Lung (tissue), 12 donors: ENCODE measurements around the gene ITIH3. TPM values are rescaled to one million over a fixed set of nuclear protein-coding genes. Genes with fewer than 3 reads are reported as not detected.

Source experiments
- ATAC-seq: fragments of 200-7000 bp; cut with Tn5 transposase; one replicate; pipeline ENCODE4 v1.9.1; 2020; ENCODE audit warnings: moderate number of reproducible peaks; ENCODE audit not compliant: insufficient read depth, low FRiP score
- DNase-seq, 3 donors: peaks; one replicate each; pipeline ENCODE4 v3.0.0-alpha.2; 2013 to 2017
- H3K27ac ChIP-seq, 2 donors: one replicate each; pipeline ENCODE4 v1.5.1; 2013; ENCODE audit warnings: mild to moderate bottlenecking in 2 of 2, moderate library complexity in 2 of 2, control low read depth in 1 of 2, inconsistent platforms in 1 of 2, low read depth in 1 of 2, low read length in 1 of 2
- H3K27me3 ChIP-seq, 3 donors: one replicate each; pipeline ENCODE4 v1.5.1; 2013; ENCODE audit warnings: low read length in 2 of 3; ENCODE audit not compliant: control insufficient read depth in 3 of 3, insufficient read depth in 3 of 3
- H3K36me3 ChIP-seq, 4 donors: one replicate each; pipeline ENCODE4 v1.5.1; 2013; ENCODE audit warnings: low read length in 4 of 4, mild to moderate bottlenecking in 1 of 4, moderate library complexity in 1 of 4; ENCODE audit not compliant: control insufficient read depth in 4 of 4, insufficient read depth in 4 of 4
- H3K4me1 ChIP-seq, 5 donors: one replicate each; pipeline ENCODE4 v1.5.1; 2013; ENCODE audit warnings: low read length in 5 of 5, mild to moderate bottlenecking in 2 of 5, moderate library complexity in 1 of 5; ENCODE audit not compliant: control insufficient read depth in 5 of 5, insufficient read depth in 5 of 5
- H3K4me3 ChIP-seq: one replicate; pipeline ENCODE4 v1.5.1; 2013; ENCODE audit warnings: mild to moderate bottlenecking, control low read depth, moderate library complexity
- H3K9ac ChIP-seq, 2 donors: one replicate each; pipeline ENCODE4 v1.5.1; 2013; ENCODE audit warnings: low read length in 2 of 2, control low read depth in 1 of 2; ENCODE audit not compliant: insufficient read depth in 1 of 2
- H3K9me3 ChIP-seq, 4 donors: one replicate each; pipeline ENCODE4 v1.5.1; 2013; ENCODE audit warnings: low read length in 3 of 4, mild to moderate bottlenecking in 1 of 4, moderate library complexity in 1 of 4; ENCODE audit not compliant: control insufficient read depth in 4 of 4, insufficient read depth in 3 of 4
- CTCF ChIP-seq: IDR thresholded peaks from 2 replicates; pipeline ENCODE4 v1.5.1; 2012; ENCODE audit warnings: mild to moderate bottlenecking; ENCODE audit errors: control extremely low read depth, extremely low read depth
- WGBS, 2 donors: extraction: QIAGEN DNeasy Blood & Tissue Kit; methylation state at CpG; one replicate each; pipeline ENCODE4 v1.1.7; 2013; 5-methylcytosine and 5-hydroxymethylcytosine counted together
- polyA plus RNA-seq, 2 donors: library from polyadenylated mRNA; stranded (reverse); fragments of 200-250 nt; gene quantifications; one replicate each; pipeline ENCODE4 v1.2.1, GENCODE V29; 2013
- total RNA-seq, 2 donors: library from RNA; depleted of rRNA in 1 of 2; stranded (reverse); fragments of >200 nt in 1 of 2; gene quantifications; one replicate each; pipeline ENCODE4 v1.2.1, GENCODE V29; 2014 to 2021
- donor health status: control.
- donor health status: control.
- donor health status: Bipolar disorder and iron deficiency.
- donor health status: healthy.
- donor health status: DM: yes; HTN: yes; CAD: no.

ITIH3 gene
- total and polyA plus RNA-seq, 4 donors, result 0.54 to 3.2 (median 1.7) TPM

DNA sequence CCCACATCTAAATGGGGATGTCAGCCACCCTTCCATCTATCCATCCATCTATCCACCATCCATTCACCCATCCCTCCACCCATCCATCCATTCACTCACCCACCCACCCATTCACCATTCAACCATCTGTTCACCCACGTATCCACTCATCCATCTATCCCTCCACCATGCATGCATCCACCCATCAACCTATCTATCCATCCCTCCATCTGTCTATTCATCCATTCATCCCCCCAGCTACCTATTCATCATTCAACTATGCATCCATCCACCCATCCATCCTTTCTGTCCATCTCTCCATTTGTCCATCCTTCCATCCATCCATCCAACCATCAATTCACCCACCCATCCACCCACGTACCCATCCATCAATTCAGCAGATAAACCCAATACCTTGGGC is 14.6 kb downstream of the ITIH3 start:
- H3K9me3 ChIP-seq, result no peaks in the 10 kb centered on the region
- H3K9ac ChIP-seq, result no peak overlapping the region
- ATAC-seq, result no peak
- H3K27ac ChIP-seq, result no peak overlapping the region
- H3K36me3 ChIP-seq, result no peaks in the 10 kb centered on the region
- DNase-seq, result no peak
- no peaks in the 10 kb centered on the region for H3K27me3 ChIP-seq
- no peak for TF ChIP-seq CTCF
- H3K4me3 ChIP-seq, result no peak overlapping the region
- H3K4me1 ChIP-seq, result no peaks in the 10 kb centered on the region
- WGBS, 2 donors, result 72 to 77% methylated on average over 2 of the region's 2 CpGs

GRCh38 chr3:52809662-52810377 is 15.2 kb downstream of the ITIH3 start:
- H3K27ac ChIP-seq, result no peak overlapping the region
- no peaks in the 10 kb centered on the region for H3K36me3 ChIP-seq
- no peaks in the 10 kb centered on the region for H3K4me1 ChIP-seq
- WGBS, 2 donors, result 46 to 54% methylated on average over 7 of the region's 7 CpGs
- H3K9ac ChIP-seq, result no peak overlapping the region
- no peak overlapping the region for H3K4me3 ChIP-seq
- no peaks in the 10 kb centered on the region for H3K27me3 ChIP-seq
- H3K9me3 ChIP-seq, result no peaks in the 10 kb centered on the region
- peak in 2 of 3 donors; percentile 21 to 34 for DNase-seq
- no peak for ATAC-seq
- TF ChIP-seq CTCF, result no peak

- Histone ChIP-seq H3K4me3 (no peak overlapping the region), H3K4me1 (no peaks in the 10 kb centered on the region), H3K27me3 (no peaks in the 10 kb centered on the region), H3K36me3 (no peaks in the 10 kb centered on the region), H3K27ac (no peak overlapping the region), H3K9ac (no peak overlapping the region), H3K9me3 (no peaks in the 10 kb centered on the region)
- TF ChIP-seq CTCF, result no peak
- ATAC-seq (no peak), DNase-seq (no peak)
- WGBS, 2 donors, result 91 to 92% methylated on average over 11 of the region's 11 CpGs
These were observed 16.3 kb downstream of the ITIH3 start for GRCh38 chr3:52810923-52811322.

- TF ChIP-seq CTCF, result no peak
- no peaks in the 10 kb centered on the region for H3K4me1 ChIP-seq
- H3K4me3 ChIP-seq, result no peak overlapping the region
- no peaks in the 10 kb centered on the region for H3K9me3 ChIP-seq
- no peak overlapping the region for H3K9ac ChIP-seq
- no peaks in the 10 kb centered on the region for H3K27me3 ChIP-seq
- DNase-seq, result no peak
- WGBS, 2 donors, result 84 to 87% methylated on average over 7 of the region's 7 CpGs
- ATAC-seq, result no peak
- no peaks in the 10 kb centered on the region for H3K36me3 ChIP-seq
- H3K27ac ChIP-seq, result no peak overlapping the region
These were observed 16.9 kb downstream of the ITIH3 start for GRCh38 chr3:52811452-52812011.
